Chondrocyte (in vitro differentiated cells): ENCODE results near the gene SUMF1. TPM values are rescaled to one million over a fixed set of nuclear protein-coding genes. Genes with fewer than 3 reads are reported as not detected.
"Not testable (repeated sequence)": the region's sequence is repeated elsewhere in the genome, so short reads cannot be mapped to it uniquely, and the experiment has no call there.

Source experiments
- DNase-seq: peaks from one replicate; pipeline ENCODE4 v3.0.0; 2021; ENCODE audit warnings: mixed read lengths, low spot score
- H3K27ac Mint-ChIP-seq: one replicate; pipeline ENCODE4 v1.8.0; 2021; ENCODE audit warnings: mild to moderate bottlenecking, moderate library complexity, mixed read lengths; ENCODE audit not compliant: unreplicated experiment
- H3K27me3 Mint-ChIP-seq: 2 replicates; pipeline ENCODE4 v1.8.0; 2021; ENCODE audit warnings: low read depth, mixed read lengths
- H3K36me3 Mint-ChIP-seq: 2 replicates; pipeline ENCODE4 v1.8.0; 2021; ENCODE audit warnings: low read depth, mixed read lengths
- H3K4me1 Mint-ChIP-seq: 2 replicates; pipeline ENCODE4 v1.8.0; 2021; ENCODE audit warnings: low read depth, mild to moderate bottlenecking, mixed read lengths
- H3K4me3 Mint-ChIP-seq: one replicate; pipeline ENCODE4 v1.8.0; 2021; ENCODE audit warnings: mild to moderate bottlenecking, moderate library complexity, mixed read lengths; ENCODE audit not compliant: unreplicated experiment
- H3K9me3 Mint-ChIP-seq: 2 replicates; pipeline ENCODE4 v1.8.0; 2021; ENCODE audit warnings: low read depth, mixed read lengths
- total RNA-seq: library from RNA; stranded (reverse); gene quantifications from 3 replicates; pipeline ENCODE4 v1.2.1, GENCODE V29; 2021
- TF ChIP-seq, protein P1 (sequence below): fragments of 200-600 bp; sonication (generic); IDR thresholded peaks from 2 replicates; pipeline ENCODE4 v1.5.0; 2021; ENCODE audit warnings: antibody characterized with exemption, mild to moderate bottlenecking, moderate library complexity

The SUMF1 gene
- total RNA-seq, 1 donor from 2014 or later = 33.0 TPM

GRCh38 chr3:4458961-4459360, 8.1 kb downstream of the SUMF1 start:
- DNase-seq = no peak
- Mint-ChIP-seq H3K27ac (no peak overlapping the region), H3K4me3 (no peak overlapping the region), H3K36me3 (no peaks in the 10 kb centered on the region), H3K27me3 (no peaks in the 10 kb centered on the region), H3K9me3 (no peaks in the 10 kb centered on the region), H3K4me1 (no peaks in the 10 kb centered on the region)
- TF ChIP-seq, protein P1, sequence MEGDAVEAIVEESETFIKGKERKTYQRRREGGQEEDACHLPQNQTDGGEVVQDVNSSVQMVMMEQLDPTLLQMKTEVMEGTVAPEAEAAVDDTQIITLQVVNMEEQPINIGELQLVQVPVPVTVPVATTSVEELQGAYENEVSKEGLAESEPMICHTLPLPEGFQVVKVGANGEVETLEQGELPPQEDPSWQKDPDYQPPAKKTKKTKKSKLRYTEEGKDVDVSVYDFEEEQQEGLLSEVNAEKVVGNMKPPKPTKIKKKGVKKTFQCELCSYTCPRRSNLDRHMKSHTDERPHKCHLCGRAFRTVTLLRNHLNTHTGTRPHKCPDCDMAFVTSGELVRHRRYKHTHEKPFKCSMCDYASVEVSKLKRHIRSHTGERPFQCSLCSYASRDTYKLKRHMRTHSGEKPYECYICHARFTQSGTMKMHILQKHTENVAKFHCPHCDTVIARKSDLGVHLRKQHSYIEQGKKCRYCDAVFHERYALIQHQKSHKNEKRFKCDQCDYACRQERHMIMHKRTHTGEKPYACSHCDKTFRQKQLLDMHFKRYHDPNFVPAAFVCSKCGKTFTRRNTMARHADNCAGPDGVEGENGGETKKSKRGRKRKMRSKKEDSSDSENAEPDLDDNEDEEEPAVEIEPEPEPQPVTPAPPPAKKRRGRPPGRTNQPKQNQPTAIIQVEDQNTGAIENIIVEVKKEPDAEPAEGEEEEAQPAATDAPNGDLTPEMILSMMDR = no peak

DNA sequence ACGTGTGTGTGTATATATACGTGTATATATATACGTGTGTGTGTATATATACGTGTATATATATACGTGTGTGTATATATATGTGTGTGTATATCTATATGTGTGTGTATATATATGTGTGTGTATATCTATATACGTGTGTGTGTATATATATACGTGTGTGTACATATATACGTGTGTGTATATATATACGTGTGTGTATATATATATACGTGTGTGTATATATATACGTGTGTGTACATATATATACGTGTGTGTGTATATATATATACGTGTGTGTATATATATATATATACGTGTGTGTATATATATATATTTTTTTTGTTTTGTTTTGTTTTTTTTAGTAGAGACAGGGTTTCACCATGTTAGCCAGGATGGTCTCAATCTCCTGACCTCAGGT, 10.3 kb downstream of the SUMF1 start:
- not testable (repeated sequence) for H3K4me1 Mint-ChIP-seq, H3K4me3 Mint-ChIP-seq, H3K27ac Mint-ChIP-seq, H3K27me3 Mint-ChIP-seq, H3K36me3 Mint-ChIP-seq, DNase-seq, H3K9me3 Mint-ChIP-seq

- no peaks in the 10 kb centered on the region for H3K27me3 Mint-ChIP-seq
- no peaks in the 10 kb centered on the region for H3K9me3 Mint-ChIP-seq
- DNase-seq = no peak
- H3K27ac Mint-ChIP-seq = no peak overlapping the region
- H3K4me1 Mint-ChIP-seq = no peaks in the 10 kb centered on the region
- H3K4me3 Mint-ChIP-seq = no peak overlapping the region
- peaks cover 3% of the 10 kb centered on the region for H3K36me3 Mint-ChIP-seq
- TF ChIP-seq, protein P1 = no peak
Observed at GRCh38 chr3:4454142-4454541, 12.9 kb downstream of the SUMF1 start.

GRCh38 chr3:4449043-4449805, 17.8 kb downstream of the SUMF1 start:
- TF ChIP-seq, protein P1 = no peak
- H3K9me3 Mint-ChIP-seq = no peaks in the 10 kb centered on the region
- no peaks in the 10 kb centered on the region for H3K27me3 Mint-ChIP-seq
- no peak overlapping the region for H3K27ac Mint-ChIP-seq
- no peak for DNase-seq
- no peaks in the 10 kb centered on the region for H3K4me1 Mint-ChIP-seq
- peaks cover 15% of the 10 kb centered on the region for H3K36me3 Mint-ChIP-seq
- H3K4me3 Mint-ChIP-seq = no peak overlapping the region

DNA sequence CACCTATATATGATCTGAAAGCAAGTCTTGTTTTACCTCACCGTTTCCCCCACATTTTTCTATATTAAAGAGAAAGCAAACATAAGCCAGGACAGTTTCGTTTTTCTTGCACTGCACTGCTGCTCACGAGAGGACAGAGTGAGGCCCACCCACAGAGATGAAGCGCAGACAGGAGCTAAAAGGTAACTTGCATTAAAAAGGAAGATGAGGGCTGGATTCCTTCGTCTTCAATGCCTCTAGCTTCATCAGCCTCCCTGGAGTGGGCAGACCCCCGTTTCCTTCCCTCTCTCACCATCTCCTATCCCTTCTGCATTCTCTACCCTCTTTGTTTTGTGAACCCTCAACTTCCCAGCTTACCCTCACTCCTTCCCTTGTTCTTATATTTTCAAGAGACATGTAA, 18.9 kb downstream of the SUMF1 start:
- DNase-seq = no peak
- no peak overlapping the region for H3K27ac Mint-ChIP-seq
- H3K4me3 Mint-ChIP-seq = no peak overlapping the region
- TF ChIP-seq, protein P1 = no peak
- peaks cover 17% of the 10 kb centered on the region for H3K36me3 Mint-ChIP-seq
- no peaks in the 10 kb centered on the region for H3K27me3 Mint-ChIP-seq
- no peaks in the 10 kb centered on the region for H3K4me1 Mint-ChIP-seq
- H3K9me3 Mint-ChIP-seq = no peaks in the 10 kb centered on the region
